HCT116 (cell line): ENCODE data around the gene CD244. TPM values are rescaled to one million over a fixed set of nuclear protein-coding genes. Genes with fewer than 3 reads are reported as not detected.

Source experiments
- ATAC-seq: fragments of 200-7000 bp; cut with Tn5 transposase; 2 replicates; pipeline ENCODE4 v1.9.1; 2020; ENCODE audit warnings: mild to moderate bottlenecking, moderate library complexity
- BruUV-seq: library from RNA; stranded (reverse); fragments of 400-500 nt; replicated peaks from 2 replicates; lab custom pipeline; 2021; lab: Mats Ljungman, UMichigan
- CTCF ChIA-PET: fragments of 300-600 bp; sonication (Branson Sonifier 250); formaldehyde crosslinking; loops from one replicate; lab custom pipeline; 2021; ENCODE audit warnings: antibody characterized with exemption; lab: Charles Lee
- POLR2A ChIA-PET: fragments of 300-600, 350-600 bp; sonication (Branson Sonifier 250); formaldehyde crosslinking; loops from one replicate; lab custom pipeline; 2021; ENCODE audit warnings: antibody characterized with exemption; lab: Charles Lee
- RAD21 ChIA-PET, 2 experiments: fragments of 300-600 bp; sonication (Branson Sonifier 250); formaldehyde crosslinking; loops; one replicate each; lab custom pipeline; 2023; ENCODE audit warnings: low total read pairs in 2 of 2; ENCODE audit not compliant: uncharacterized antibody in 2 of 2, unreplicated experiment in 2 of 2, low non-redundant PET in 1 of 2; lab: Charles Lee
- DNase-seq: peaks from one replicate; pipeline ENCODE4 v3.0.0-alpha.2; 2010; ENCODE audit warnings: low read depth, low spot score
- H2AFZ ChIP-seq: fragments of 200-600 bp; shearing (Covaris generic), sonication (generic); 2 replicates; pipeline ENCODE4 v1.6.1; 2017; ENCODE audit warnings: low read depth, mixed run types, mixed read lengths, antibody characterized with exemption, low read length; ENCODE audit not compliant: poor library complexity, severe bottlenecking
- H3K27ac ChIP-seq: 2 replicates; pipeline ENCODE4 v1.5.1; 2012; ENCODE audit warnings: low read depth, low read length
- H3K27me3 ChIP-seq: fragments of 200-600 bp; sonication (generic); 2 replicates; pipeline ENCODE4 v1.6.1; 2016; ENCODE audit warnings: mixed run types, low read length, mixed read lengths; ENCODE audit not compliant: insufficient read depth
- H3K36me3 ChIP-seq, 2 experiments: fragments of 200-500 bp in 1 of 2; fragments of 200-600 bp in 1 of 2; sonication (Bioruptor generic) in 1 of 2; sonication (generic) in 1 of 2; 2 replicates each; pipeline versions ENCODE4 v1.5.1 to v1.6.1; 2014 to 2016; ENCODE audit warnings: low read length in 2 of 2, inconsistent platforms in 1 of 2, mixed read lengths in 1 of 2, mixed run types in 1 of 2; ENCODE audit not compliant: insufficient read depth in 2 of 2, control insufficient read depth in 1 of 2
- H3K4me1 ChIP-seq, 2 experiments: fragments of 200-600 bp in 1 of 2; sonication (generic) in 1 of 2; 2 replicates each; pipeline versions ENCODE4 v1.5.1 to v1.6.1; 2012 to 2017; ENCODE audit warnings: low read length in 2 of 2, inconsistent platforms in 1 of 2, mild to moderate bottlenecking in 1 of 2, mixed read lengths in 1 of 2, mixed run types in 1 of 2, moderate library complexity in 1 of 2; ENCODE audit not compliant: insufficient read depth in 2 of 2, control insufficient read depth in 1 of 2
- H3K4me2 ChIP-seq: fragments of 200-600 bp; sonication (generic); 2 replicates; pipeline ENCODE4 v1.6.1; 2017; ENCODE audit warnings: mixed run types, low read length, mixed read lengths
- H3K4me3 ChIP-seq, 2 experiments: fragments of 200-600 bp in 1 of 2; sonication (generic) in 1 of 2; replicated peaks in 1 of 2; 2 replicates each; pipeline ENCODE4 v1.5.1; 2011 to 2016; ENCODE audit warnings: low read length in 2 of 2, control low read depth in 1 of 2, low read depth in 1 of 2, mild to moderate bottlenecking in 1 of 2, mixed read lengths in 1 of 2, mixed run types in 1 of 2
- H3K79me2 ChIP-seq: fragments of 200-600 bp; sonication (generic); 2 replicates; pipeline ENCODE4 v1.6.1; 2017; ENCODE audit warnings: mild to moderate bottlenecking, mixed run types, low read length, moderate library complexity, mixed read lengths; ENCODE audit not compliant: insufficient read depth
- H3K9ac ChIP-seq: fragments of 200-600 bp; sonication (generic); 2 replicates; pipeline ENCODE4 v1.6.1; 2016; ENCODE audit warnings: low read length, mixed read lengths
- H3K9me2 ChIP-seq: fragments of 200-600 bp; sonication (generic), shearing (Covaris generic); 2 replicates; pipeline ENCODE4 v1.6.1; 2017; ENCODE audit warnings: mixed run types, mild to moderate bottlenecking, moderate library complexity; ENCODE audit not compliant: insufficient read depth
- H3K9me3 ChIP-seq, 2 experiments: fragments of 200-500 bp in 1 of 2; fragments of 200-600 bp in 1 of 2; sonication (Bioruptor generic) in 1 of 2; sonication (generic) in 1 of 2; 2 replicates each; pipeline ENCODE4 v1.6.1; 2014 to 2017; ENCODE audit warnings: low read length in 2 of 2, mixed read lengths in 2 of 2, inconsistent platforms in 1 of 2, low read depth in 1 of 2, mild to moderate bottlenecking in 1 of 2, mixed run types in 1 of 2, moderate library complexity in 1 of 2; ENCODE audit not compliant: control insufficient read depth in 1 of 2, insufficient read depth in 1 of 2
- H4K20me1 ChIP-seq: fragments of 200-600 bp; sonication (generic), shearing (Covaris generic); 2 replicates; pipeline ENCODE4 v1.6.1; 2017; ENCODE audit warnings: mixed run types, mild to moderate bottlenecking, moderate library complexity; ENCODE audit not compliant: insufficient read depth
- ATF3 ChIP-seq: IDR thresholded peaks from 2 replicates; pipeline ENCODE4 v1.6.1; 2012
- EGR1 ChIP-seq: IDR thresholded peaks from 2 replicates; pipeline ENCODE4 v1.6.1; 2012; ENCODE audit warnings: low read depth
- ELF1 ChIP-seq: IDR thresholded peaks from 2 replicates; pipeline ENCODE4 v1.6.1; 2012; ENCODE audit warnings: low read depth, borderline replicate concordance
- EZH2 ChIP-seq: fragments of 200-600 bp; sonication (generic); IDR thresholded peaks from 2 replicates; pipeline ENCODE4 v1.6.1; 2017; ENCODE audit warnings: antibody characterized with exemption, mixed run types
- MAX ChIP-seq: IDR thresholded peaks from 2 replicates; pipeline ENCODE4 v1.6.1; 2012
- POLR2AphosphoS5 ChIP-seq: IDR thresholded peaks from 2 replicates; pipeline ENCODE4 v1.6.1; 2011; ENCODE audit warnings: mild to moderate bottlenecking, low read depth, low read length, moderate library complexity
- RAD21 ChIP-seq: IDR thresholded peaks from 2 replicates; pipeline ENCODE4 v1.6.1; 2012; ENCODE audit warnings: low read depth, mild to moderate bottlenecking
- SP1 ChIP-seq: IDR thresholded peaks from 2 replicates; pipeline ENCODE4 v1.6.1; 2012; ENCODE audit warnings: low read depth
- TCF7L2 ChIP-seq: IDR thresholded peaks from 2 replicates; pipeline ENCODE4 v1.7.0; 2011; ENCODE audit warnings: borderline replicate concordance, inconsistent platforms; ENCODE audit not compliant: insufficient read depth, insufficient read length; ENCODE audit errors: extremely low read depth
- YY1 ChIP-seq: IDR thresholded peaks from 2 replicates; pipeline ENCODE4 v1.6.1; 2011; ENCODE audit warnings: low read length, low read depth, moderate library complexity, mild to moderate bottlenecking; ENCODE audit not compliant: insufficient replicate concordance; ENCODE audit errors: extremely low read depth
- ZFX ChIP-seq: fragments of 450-650 bp; IDR thresholded peaks from 2 replicates; pipeline ENCODE4 v1.6.1; 2017
- intact Hi-C: fragments of 100-400 bp; cut with micrococcal nuclease; formaldehyde crosslinking; loops from 2 replicates; pipeline ENCODE4 v1.10.0; 2022
- total RNA-seq: library from RNA; stranded (reverse); gene quantifications from one replicate; pipeline ENCODE4 v1.2.1, GENCODE V29; 2021; ENCODE audit not compliant: unreplicated experiment
- TF ChIP-seq, protein P1 (sequence below): IDR thresholded peaks from 2 replicates; pipeline ENCODE4 v1.6.1; 2011; ENCODE audit warnings: mild to moderate bottlenecking, low read length, moderate library complexity; ENCODE audit not compliant: insufficient replicate concordance; ENCODE audit errors: extremely low read depth

CD244 gene
- total RNA-seq, 1 experiment from 2014 or later: not detected

DNA sequence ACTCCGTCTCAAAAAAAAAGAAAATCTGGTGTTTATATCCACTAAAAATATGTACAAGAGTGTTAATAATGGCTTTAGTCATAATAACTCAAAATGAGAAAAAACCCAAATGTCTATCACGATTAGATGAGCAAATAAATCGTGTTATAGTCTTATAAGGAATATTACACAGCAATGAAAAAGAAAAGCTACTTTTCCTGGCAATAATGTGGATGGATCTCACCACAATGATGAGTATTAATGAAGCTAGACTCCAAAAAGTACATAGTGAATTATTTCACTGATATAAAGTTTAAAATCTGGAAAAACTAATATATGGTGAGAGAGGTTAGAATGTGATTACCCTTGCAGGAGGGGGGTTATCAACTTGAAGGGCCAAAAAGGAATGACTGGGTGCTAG, 9.7 kb downstream of the CD244 start:
- H4K20me1 ChIP-seq: no peaks in the 10 kb centered on the region
- H3K9ac ChIP-seq: no peak overlapping the region
- H2AFZ ChIP-seq: no peak overlapping the region
- H3K4me2 ChIP-seq: no peak overlapping the region
- H3K27ac ChIP-seq: no peak overlapping the region
- H3K4me1 ChIP-seq: no peaks in the 10 kb centered on the region
- DNase-seq (no peak), ATAC-seq (no peak)
- no peak overlapping the region for H3K4me3 ChIP-seq
- H3K36me3 ChIP-seq: no peaks in the 10 kb centered on the region
- H3K79me2 ChIP-seq: no peaks in the 10 kb centered on the region
- no peaks in the 10 kb centered on the region for H3K27me3 ChIP-seq
- ChIA-PET CTCF (no interaction called here), POLR2A (no interaction called here), RAD21 (interaction anchor here in 1 of 2 experiments (0.7 kb wide), 1 partner anchor 18 kb away, joined by 3 read pairs; no protein-coding TSS in a partner anchor)
- intact Hi-C loops: no loop called here
- no TSS peak for BruUV-seq
- no peaks in the 10 kb centered on the region for H3K9me2 ChIP-seq
- TF ChIP-seq EZH2 (no peak), EGR1 (no peak), ELF1 (no peak), RAD21 (no peak), ZFX (no peak), SP1 (no peak), POLR2AphosphoS5 (no peak), MAX (no peak), TCF7L2 (no peak), YY1 (no peak), ATF3 (no peak)
- TF ChIP-seq, protein P1, sequence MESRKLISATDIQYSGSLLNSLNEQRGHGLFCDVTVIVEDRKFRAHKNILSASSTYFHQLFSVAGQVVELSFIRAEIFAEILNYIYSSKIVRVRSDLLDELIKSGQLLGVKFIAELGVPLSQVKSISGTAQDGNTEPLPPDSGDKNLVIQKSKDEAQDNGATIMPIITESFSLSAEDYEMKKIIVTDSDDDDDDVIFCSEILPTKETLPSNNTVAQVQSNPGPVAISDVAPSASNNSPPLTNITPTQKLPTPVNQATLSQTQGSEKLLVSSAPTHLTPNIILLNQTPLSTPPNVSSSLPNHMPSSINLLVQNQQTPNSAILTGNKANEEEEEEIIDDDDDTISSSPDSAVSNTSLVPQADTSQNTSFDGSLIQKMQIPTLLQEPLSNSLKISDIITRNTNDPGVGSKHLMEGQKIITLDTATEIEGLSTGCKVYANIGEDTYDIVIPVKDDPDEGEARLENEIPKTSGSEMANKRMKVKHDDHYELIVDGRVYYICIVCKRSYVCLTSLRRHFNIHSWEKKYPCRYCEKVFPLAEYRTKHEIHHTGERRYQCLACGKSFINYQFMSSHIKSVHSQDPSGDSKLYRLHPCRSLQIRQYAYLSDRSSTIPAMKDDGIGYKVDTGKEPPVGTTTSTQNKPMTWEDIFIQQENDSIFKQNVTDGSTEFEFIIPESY: no peak
- H3K9me3 ChIP-seq: no peaks in the 10 kb centered on the region
